ENCODE data around the gene CASK.

DNA sequence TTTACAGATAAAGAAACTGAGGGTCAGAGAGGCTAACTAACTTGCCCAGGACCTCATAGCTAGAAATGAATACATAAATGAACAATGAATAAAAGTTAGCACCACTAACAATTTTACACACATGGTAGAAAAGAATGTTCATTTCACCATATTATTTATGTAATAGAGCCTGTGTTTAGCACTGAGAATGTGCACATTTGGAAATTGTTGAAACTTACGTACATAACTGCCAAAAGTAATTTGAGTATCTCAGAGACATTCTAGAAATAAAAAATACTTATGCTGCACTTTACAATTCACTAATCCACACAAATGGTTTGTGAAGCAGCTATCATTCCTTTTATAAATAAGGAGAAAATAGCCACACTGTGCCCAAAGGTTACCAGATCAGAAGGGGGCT is 9.9 kb downstream of the CASK start:
- no peak for TF ChIP-seq EZH2 (optimal IDR thresholded peaks at IDR 0.05; ENCODE audit: low read depth, low read length)
- TF ChIP-seq, protein P1, sequence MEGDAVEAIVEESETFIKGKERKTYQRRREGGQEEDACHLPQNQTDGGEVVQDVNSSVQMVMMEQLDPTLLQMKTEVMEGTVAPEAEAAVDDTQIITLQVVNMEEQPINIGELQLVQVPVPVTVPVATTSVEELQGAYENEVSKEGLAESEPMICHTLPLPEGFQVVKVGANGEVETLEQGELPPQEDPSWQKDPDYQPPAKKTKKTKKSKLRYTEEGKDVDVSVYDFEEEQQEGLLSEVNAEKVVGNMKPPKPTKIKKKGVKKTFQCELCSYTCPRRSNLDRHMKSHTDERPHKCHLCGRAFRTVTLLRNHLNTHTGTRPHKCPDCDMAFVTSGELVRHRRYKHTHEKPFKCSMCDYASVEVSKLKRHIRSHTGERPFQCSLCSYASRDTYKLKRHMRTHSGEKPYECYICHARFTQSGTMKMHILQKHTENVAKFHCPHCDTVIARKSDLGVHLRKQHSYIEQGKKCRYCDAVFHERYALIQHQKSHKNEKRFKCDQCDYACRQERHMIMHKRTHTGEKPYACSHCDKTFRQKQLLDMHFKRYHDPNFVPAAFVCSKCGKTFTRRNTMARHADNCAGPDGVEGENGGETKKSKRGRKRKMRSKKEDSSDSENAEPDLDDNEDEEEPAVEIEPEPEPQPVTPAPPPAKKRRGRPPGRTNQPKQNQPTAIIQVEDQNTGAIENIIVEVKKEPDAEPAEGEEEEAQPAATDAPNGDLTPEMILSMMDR (IDR thresholded peaks at IDR 0.05; ENCODE audit: low read length) = no peak
- no peak for TF ChIP-seq EZH2phosphoT487 (IDR thresholded peaks at IDR 0.05; ENCODE audit: low read length)
